Measurements from ENCODE around the gene HM13. TPM values are rescaled to one million over a fixed set of nuclear protein-coding genes. Genes with fewer than 3 reads are reported as not detected.

HM13 gene
- total and polyA plus RNA-seq, 2 of the 13 experiments (the other 11 are each of a cell fraction or from before 2014, with no cell fraction given): 118 to 243 TPM

DNA sequence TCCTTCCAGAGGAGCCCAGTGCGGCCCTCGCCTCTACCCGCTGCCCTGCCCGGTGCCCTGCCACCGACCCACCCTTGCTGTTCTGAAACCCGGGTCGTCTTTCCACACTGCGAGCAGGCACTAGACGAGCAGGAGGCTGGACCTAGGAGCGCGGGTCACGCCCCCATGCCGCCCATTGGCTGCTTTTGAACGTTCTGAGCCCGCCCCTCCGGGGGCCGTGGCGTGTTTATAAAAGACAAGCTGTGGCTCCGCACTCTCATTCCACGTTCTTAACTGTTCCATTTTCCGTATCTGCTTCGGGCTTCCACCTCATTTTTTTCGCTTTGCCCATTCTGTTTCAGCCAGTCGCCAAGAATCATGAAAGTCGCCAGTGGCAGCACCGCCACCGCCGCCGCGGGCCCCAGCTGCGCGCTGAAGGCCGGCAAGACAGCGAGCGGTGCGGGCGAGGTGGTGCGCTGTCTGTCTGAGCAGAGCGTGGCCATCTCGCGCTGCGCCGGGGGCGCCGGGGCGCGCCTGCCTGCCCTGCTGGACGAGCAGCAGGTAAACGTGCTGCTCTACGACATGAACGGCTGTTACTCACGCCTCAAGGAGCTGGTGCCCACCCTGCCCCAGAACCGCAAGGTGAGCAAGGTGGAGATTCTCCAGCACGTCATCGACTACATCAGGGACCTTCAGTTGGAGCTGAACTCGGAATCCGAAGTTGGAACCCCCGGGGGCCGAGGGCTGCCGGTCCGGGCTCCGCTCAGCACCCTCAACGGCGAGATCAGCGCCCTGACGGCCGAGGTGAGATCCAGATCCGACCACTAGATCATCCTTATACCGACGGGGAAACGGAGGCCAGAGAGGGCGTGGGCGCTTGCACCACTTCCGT is 91.0 kb downstream of the HM13 start, which contains the start of gene ID1 (continued):
- TF ChIP-seq, protein P1, sequence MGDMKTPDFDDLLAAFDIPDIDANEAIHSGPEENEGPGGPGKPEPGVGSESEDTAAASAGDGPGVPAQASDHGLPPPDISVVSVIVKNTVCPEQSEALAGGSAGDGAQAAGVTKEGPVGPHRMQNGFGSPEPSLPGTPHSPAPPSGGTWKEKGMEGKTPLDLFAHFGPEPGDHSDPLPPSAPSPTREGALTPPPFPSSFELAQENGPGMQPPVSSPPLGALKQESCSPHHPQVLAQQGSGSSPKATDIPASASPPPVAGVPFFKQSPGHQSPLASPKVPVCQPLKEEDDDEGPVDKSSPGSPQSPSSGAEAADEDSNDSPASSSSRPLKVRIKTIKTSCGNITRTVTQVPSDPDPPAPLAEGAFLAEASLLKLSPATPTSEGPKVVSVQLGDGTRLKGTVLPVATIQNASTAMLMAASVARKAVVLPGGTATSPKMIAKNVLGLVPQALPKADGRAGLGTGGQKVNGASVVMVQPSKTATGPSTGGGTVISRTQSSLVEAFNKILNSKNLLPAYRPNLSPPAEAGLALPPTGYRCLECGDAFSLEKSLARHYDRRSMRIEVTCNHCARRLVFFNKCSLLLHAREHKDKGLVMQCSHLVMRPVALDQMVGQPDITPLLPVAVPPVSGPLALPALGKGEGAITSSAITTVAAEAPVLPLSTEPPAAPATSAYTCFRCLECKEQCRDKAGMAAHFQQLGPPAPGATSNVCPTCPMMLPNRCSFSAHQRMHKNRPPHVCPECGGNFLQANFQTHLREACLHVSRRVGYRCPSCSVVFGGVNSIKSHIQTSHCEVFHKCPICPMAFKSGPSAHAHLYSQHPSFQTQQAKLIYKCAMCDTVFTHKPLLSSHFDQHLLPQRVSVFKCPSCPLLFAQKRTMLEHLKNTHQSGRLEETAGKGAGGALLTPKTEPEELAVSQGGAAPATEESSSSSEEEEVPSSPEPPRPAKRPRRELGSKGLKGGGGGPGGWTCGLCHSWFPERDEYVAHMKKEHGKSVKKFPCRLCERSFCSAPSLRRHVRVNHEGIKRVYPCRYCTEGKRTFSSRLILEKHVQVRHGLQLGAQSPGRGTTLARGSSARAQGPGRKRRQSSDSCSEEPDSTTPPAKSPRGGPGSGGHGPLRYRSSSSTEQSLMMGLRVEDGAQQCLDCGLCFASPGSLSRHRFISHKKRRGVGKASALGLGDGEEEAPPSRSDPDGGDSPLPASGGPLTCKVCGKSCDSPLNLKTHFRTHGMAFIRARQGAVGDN (CRISPR knock-in tag; IDR thresholded peaks at IDR 0.05): peak; percentile 93
- TF ChIP-seq FIP1L1 (IDR thresholded peaks at IDR 0.05; ENCODE audit: borderline replicate concordance, insufficient read depth, low read depth, low read length): peak; percentile 98
- no peak for TF ChIP-seq NFIC (IDR thresholded peaks at IDR 0.05; ENCODE audit: low read length)
- TF ChIP-seq ZKSCAN8 (CRISPR knock-in tag; IDR thresholded peaks at IDR 0.05; ENCODE audit: borderline replicate concordance): peak; percentile 96
- TF ChIP-seq, protein P2, sequence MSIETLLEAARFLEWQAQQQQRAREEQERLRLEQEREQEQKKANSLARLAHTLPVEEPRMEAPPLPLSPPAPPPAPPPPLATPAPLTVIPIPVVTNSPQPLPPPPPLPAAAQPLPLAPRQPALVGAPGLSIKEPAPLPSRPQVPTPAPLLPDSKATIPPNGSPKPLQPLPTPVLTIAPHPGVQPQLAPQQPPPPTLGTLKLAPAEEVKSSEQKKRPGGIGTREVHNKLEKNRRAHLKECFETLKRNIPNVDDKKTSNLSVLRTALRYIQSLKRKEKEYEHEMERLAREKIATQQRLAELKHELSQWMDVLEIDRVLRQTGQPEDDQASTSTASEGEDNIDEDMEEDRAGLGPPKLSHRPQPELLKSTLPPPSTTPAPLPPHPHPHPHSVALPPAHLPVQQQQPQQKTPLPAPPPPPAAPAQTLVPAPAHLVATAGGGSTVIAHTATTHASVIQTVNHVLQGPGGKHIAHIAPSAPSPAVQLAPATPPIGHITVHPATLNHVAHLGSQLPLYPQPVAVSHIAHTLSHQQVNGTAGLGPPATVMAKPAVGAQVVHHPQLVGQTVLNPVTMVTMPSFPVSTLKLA (IDR thresholded peaks at IDR 0.05): peak; percentile 76
- TF ChIP-seq ZKSCAN1 (IDR thresholded peaks at IDR 0.05; ENCODE audit: low read length): peak; percentile 52; the same call in 1 of the 2 replicates
- TF ChIP-seq FOXA3 (CRISPR knock-in tag; IDR thresholded peaks at IDR 0.05): peak; percentile 77
- TF ChIP-seq HDAC1 (CRISPR knock-in tag; IDR thresholded peaks at IDR 0.05): peak; percentile 97
- TF ChIP-seq, protein P3, sequence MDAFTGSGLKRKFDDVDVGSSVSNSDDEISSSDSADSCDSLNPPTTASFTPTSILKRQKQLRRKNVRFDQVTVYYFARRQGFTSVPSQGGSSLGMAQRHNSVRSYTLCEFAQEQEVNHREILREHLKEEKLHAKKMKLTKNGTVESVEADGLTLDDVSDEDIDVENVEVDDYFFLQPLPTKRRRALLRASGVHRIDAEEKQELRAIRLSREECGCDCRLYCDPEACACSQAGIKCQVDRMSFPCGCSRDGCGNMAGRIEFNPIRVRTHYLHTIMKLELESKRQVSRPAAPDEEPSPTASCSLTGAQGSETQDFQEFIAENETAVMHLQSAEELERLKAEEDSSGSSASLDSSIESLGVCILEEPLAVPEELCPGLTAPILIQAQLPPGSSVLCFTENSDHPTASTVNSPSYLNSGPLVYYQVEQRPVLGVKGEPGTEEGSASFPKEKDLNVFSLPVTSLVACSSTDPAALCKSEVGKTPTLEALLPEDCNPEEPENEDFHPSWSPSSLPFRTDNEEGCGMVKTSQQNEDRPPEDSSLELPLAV (CRISPR knock-in tag; conservative IDR thresholded peaks at IDR 0.05; ENCODE audit: low read depth): peak; percentile 78; the same call in 1 of the 2 replicates
- peak; percentile 60 for TF ChIP-seq ASH2L (IDR thresholded peaks at IDR 0.05; ENCODE audit: insufficient read length, low read depth, low read length)
- TF ChIP-seq ZBTB46 (CRISPR knock-in tag; IDR thresholded peaks at IDR 0.05; ENCODE audit: borderline replicate concordance): 0 out of 2 replicates have a peak, but pooled peaks have one; percentile 85

Data from HepG2 (cell line).